SK-N-SH (cell line): ENCODE results near the gene C2CD3.

Experiments used
- EZH2phosphoT487 ChIP-seq: fragments of 200-600 bp; sonication (generic); IDR thresholded peaks from 2 replicates; pipeline ENCODE4 v1.6.1; 2017; ENCODE audit warnings: low read depth, mixed run types, mild to moderate bottlenecking, antibody characterized with exemption, moderate library complexity, borderline replicate concordance
- FOXM1 ChIP-seq: IDR thresholded peaks from 2 replicates; pipeline ENCODE4 v1.4.0; 2012; ENCODE audit warnings: low read depth, mild to moderate bottlenecking
- GATA2 ChIP-seq: sonication (generic); formaldehyde crosslinking; IDR thresholded peaks from 2 replicates; pipeline ENCODE4 v1.5.0; 2020; ENCODE audit warnings: mild to moderate bottlenecking, missing genetic modification reagents
- NFIC ChIP-seq: IDR thresholded peaks from 2 replicates; pipeline ENCODE4 v1.4.0; 2012; ENCODE audit warnings: borderline replicate concordance
- RAD21 ChIP-seq: IDR thresholded peaks from 2 replicates; pipeline ENCODE4 v1.6.1; 2012; ENCODE audit warnings: mild to moderate bottlenecking, low read length
- SMC3 ChIP-seq: IDR thresholded peaks from 2 replicates; pipeline ENCODE4 v1.6.1; 2012; ENCODE audit warnings: low read depth, low read length, improper control_type of control experiment
- TAF1 ChIP-seq: IDR thresholded peaks from 2 replicates; pipeline ENCODE4 v1.6.1; 2012; ENCODE audit warnings: low read depth, mild to moderate bottlenecking, low read length, moderate library complexity, borderline replicate concordance
- YY1 ChIP-seq: IDR thresholded peaks from 2 replicates; pipeline ENCODE4 v1.4.0; 2012; ENCODE audit warnings: low read depth, mild to moderate bottlenecking
- ZBTB33 ChIP-seq: IDR thresholded peaks from 2 replicates; pipeline ENCODE4 v1.4.0; 2012; ENCODE audit warnings: low read depth, borderline replicate concordance
- TF ChIP-seq, protein P1 (sequence below): fragments of 200-600 bp; sonication (generic); IDR thresholded peaks from 2 replicates; pipeline ENCODE4 v1.6.1; 2017; ENCODE audit warnings: antibody characterized with exemption, mild to moderate bottlenecking, moderate library complexity
- TF ChIP-seq, protein P2 (sequence below): fragments of 150-350 bp; IDR thresholded peaks from 2 replicates; pipeline ENCODE4 v1.6.1; 2016; ENCODE audit warnings: mild to moderate bottlenecking, low read depth, low read length
- TF ChIP-seq, protein P3 (sequence below): IDR thresholded peaks from 2 replicates; pipeline ENCODE4 v1.4.0; 2012; ENCODE audit warnings: low read depth, borderline replicate concordance

DNA sequence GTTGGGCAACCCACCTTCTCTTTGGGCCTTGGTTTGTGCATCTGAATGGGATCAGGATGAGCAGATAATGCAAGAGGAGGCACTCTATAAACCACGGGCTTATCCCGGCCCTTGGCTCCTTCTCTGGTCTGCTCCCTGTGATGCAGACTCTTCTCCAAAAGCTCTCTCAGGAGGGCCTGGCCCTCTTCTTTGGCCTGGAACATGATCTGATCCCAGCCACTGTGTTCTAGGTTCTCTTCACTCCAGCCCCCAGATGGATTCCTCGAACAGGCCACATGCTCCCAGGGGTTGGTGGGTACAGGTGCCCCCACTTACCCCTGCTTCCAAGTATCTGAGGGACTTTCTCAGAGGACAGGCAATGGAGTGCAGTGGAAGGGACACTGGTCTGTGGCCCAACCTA lies 153.2 kb downstream of the C2CD3 start:
- TF ChIP-seq, protein P1, sequence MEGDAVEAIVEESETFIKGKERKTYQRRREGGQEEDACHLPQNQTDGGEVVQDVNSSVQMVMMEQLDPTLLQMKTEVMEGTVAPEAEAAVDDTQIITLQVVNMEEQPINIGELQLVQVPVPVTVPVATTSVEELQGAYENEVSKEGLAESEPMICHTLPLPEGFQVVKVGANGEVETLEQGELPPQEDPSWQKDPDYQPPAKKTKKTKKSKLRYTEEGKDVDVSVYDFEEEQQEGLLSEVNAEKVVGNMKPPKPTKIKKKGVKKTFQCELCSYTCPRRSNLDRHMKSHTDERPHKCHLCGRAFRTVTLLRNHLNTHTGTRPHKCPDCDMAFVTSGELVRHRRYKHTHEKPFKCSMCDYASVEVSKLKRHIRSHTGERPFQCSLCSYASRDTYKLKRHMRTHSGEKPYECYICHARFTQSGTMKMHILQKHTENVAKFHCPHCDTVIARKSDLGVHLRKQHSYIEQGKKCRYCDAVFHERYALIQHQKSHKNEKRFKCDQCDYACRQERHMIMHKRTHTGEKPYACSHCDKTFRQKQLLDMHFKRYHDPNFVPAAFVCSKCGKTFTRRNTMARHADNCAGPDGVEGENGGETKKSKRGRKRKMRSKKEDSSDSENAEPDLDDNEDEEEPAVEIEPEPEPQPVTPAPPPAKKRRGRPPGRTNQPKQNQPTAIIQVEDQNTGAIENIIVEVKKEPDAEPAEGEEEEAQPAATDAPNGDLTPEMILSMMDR = no peak
- TF ChIP-seq NFIC (no peak), YY1 (no peak), GATA2 (no peak), RAD21 (no peak), EZH2phosphoT487 (no peak), SMC3 (no peak), ZBTB33 (no peak), TAF1 (no peak), FOXM1 (no peak)
- TF ChIP-seq, protein P2, sequence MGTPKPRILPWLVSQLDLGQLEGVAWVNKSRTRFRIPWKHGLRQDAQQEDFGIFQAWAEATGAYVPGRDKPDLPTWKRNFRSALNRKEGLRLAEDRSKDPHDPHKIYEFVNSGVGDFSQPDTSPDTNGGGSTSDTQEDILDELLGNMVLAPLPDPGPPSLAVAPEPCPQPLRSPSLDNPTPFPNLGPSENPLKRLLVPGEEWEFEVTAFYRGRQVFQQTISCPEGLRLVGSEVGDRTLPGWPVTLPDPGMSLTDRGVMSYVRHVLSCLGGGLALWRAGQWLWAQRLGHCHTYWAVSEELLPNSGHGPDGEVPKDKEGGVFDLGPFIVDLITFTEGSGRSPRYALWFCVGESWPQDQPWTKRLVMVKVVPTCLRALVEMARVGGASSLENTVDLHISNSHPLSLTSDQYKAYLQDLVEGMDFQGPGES = no peak
- TF ChIP-seq, protein P3, sequence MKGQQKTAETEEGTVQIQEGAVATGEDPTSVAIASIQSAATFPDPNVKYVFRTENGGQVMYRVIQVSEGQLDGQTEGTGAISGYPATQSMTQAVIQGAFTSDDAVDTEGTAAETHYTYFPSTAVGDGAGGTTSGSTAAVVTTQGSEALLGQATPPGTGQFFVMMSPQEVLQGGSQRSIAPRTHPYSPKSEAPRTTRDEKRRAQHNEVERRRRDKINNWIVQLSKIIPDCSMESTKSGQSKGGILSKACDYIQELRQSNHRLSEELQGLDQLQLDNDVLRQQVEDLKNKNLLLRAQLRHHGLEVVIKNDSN = no peak
